ENCODE measurements around the gene FER1L5. TPM values are rescaled to one million over a fixed set of nuclear protein-coding genes. Genes with fewer than 3 reads are reported as not detected.

Gene FER1L5
- total and polyA plus RNA-seq, 2 experiments from 2014 or later, result 0.18 to 0.76 TPM

DNA sequence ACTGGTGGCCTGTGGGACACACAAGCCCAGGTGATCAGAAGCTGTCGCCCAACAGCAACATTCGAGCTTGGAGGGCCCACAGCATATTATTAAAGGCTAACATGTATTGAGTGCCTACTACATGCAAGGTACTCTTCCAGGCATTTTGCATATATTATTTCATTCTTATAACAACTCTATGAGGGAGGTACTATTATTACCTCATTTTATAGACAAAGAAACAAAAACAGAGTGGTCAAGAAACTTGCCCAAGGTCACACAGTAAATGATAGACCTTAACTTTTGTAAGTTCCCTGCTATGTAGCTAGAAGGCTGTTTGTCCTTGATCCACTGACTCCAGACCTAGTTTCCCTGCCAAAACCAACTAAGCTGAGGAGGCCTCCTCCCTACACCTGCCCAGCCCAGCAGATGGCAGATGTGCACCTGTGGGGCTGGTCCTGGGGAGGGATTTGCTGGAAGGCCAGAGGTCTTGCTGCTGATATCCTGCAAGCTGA, 40.2 kb upstream of the FER1L5 start:
- Histone ChIP-seq H3K27me3 (ENCODE audit: insufficient read depth) (no peaks in the 10 kb centered on the region), H4K20me1 (replicated peaks; ENCODE audit: insufficient read depth) (peaks cover 5% of the 10 kb centered on the region; the same call in 1 of the 2 replicates), H3K27ac (ENCODE audit: low read depth) (no peak overlapping the region), H3K36me3 (ENCODE audit: insufficient read depth) (peaks cover 50% of the 10 kb centered on the region), H3K4me2 (no peak overlapping the region), H3F3A (replicated peaks; ENCODE audit: low read depth) (no peaks in the 10 kb centered on the region), H3K9me2 (ENCODE audit: insufficient read depth) (no peaks in the 10 kb centered on the region), H3K4me3 (no peak overlapping the region), H3K4me1 (ENCODE audit: insufficient read depth) (no peaks in the 10 kb centered on the region), H3K79me2 (replicated peaks; ENCODE audit: insufficient read depth) (no peaks in the 10 kb centered on the region), H2AFZ (no peak overlapping the region)
- TF ChIP-seq ZNF114 (CRISPR knock-in tag; IDR thresholded peaks at IDR 0.05), result no peak
- TF ChIP-seq, protein P1, sequence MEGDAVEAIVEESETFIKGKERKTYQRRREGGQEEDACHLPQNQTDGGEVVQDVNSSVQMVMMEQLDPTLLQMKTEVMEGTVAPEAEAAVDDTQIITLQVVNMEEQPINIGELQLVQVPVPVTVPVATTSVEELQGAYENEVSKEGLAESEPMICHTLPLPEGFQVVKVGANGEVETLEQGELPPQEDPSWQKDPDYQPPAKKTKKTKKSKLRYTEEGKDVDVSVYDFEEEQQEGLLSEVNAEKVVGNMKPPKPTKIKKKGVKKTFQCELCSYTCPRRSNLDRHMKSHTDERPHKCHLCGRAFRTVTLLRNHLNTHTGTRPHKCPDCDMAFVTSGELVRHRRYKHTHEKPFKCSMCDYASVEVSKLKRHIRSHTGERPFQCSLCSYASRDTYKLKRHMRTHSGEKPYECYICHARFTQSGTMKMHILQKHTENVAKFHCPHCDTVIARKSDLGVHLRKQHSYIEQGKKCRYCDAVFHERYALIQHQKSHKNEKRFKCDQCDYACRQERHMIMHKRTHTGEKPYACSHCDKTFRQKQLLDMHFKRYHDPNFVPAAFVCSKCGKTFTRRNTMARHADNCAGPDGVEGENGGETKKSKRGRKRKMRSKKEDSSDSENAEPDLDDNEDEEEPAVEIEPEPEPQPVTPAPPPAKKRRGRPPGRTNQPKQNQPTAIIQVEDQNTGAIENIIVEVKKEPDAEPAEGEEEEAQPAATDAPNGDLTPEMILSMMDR (conservative IDR thresholded peaks at IDR 0.05; ENCODE audit: low read depth in 2 of 2), result peak in 1 of 2 experiments; percentile 46; a peak in 2 of 4 replicates
- TF ChIP-seq, protein P2, sequence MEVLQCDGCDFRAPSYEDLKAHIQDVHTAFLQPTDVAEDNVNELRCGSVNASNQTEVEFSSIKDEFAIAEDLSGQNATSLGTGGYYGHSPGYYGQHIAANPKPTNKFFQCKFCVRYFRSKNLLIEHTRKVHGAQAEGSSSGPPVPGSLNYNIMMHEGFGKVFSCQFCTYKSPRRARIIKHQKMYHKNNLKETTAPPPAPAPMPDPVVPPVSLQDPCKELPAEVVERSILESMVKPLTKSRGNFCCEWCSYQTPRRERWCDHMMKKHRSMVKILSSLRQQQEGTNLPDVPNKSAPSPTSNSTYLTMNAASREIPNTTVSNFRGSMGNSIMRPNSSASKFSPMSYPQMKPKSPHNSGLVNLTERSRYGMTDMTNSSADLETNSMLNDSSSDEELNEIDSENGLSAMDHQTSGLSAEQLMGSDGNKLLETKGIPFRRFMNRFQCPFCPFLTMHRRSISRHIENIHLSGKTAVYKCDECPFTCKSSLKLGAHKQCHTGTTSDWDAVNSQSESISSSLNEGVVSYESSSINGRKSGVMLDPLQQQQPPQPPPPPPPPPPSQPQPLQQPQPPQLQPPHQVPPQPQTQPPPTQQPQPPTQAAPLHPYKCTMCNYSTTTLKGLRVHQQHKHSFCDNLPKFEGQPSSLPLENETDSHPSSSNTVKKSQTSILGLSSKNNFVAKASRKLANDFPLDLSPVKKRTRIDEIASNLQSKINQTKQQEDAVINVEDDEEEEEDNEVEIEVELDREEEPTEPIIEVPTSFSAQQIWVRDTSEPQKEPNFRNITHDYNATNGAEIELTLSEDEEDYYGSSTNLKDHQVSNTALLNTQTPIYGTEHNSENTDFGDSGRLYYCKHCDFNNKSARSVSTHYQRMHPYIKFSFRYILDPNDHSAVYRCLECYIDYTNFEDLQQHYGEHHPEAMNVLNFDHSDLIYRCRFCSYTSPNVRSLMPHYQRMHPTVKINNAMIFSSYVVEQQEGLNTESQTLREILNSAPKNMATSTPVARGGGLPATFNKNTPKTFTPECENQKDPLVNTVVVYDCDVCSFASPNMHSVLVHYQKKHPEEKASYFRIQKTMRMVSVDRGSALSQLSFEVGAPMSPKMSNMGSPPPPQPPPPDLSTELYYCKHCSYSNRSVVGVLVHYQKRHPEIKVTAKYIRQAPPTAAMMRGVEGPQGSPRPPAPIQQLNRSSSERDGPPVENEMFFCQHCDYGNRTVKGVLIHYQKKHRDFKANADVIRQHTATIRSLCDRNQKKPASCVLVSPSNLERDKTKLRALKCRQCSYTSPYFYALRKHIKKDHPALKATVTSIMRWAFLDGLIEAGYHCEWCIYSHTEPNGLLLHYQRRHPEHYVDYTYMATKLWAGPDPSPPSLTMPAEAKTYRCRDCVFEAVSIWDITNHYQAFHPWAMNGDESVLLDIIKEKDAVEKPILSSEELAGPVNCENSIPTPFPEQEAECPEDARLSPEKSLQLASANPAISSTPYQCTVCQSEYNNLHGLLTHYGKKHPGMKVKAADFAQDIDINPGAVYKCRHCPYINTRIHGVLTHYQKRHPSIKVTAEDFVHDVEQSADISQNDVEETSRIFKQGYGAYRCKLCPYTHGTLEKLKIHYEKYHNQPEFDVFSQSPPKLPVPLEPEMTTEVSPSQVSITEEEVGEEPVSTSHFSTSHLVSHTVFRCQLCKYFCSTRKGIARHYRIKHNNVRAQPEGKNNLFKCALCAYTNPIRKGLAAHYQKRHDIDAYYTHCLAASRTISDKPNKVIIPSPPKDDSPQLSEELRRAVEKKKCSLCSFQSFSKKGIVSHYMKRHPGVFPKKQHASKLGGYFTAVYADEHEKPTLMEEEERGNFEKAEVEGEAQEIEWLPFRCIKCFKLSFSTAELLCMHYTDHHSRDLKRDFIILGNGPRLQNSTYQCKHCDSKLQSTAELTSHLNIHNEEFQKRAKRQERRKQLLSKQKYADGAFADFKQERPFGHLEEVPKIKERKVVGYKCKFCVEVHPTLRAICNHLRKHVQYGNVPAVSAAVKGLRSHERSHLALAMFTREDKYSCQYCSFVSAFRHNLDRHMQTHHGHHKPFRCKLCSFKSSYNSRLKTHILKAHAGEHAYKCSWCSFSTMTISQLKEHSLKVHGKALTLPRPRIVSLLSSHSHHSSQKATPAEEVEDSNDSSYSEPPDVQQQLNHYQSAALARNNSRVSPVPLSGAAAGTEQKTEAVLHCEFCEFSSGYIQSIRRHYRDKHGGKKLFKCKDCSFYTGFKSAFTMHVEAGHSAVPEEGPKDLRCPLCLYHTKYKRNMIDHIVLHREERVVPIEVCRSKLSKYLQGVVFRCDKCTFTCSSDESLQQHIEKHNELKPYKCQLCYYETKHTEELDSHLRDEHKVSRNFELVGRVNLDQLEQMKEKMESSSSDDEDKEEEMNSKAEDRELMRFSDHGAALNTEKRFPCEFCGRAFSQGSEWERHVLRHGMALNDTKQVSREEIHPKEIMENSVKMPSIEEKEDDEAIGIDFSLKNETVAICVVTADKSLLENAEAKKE (CRISPR knock-in tag; IDR thresholded peaks at IDR 0.05), result no peak
- TF ChIP-seq EZH2phosphoT487 (IDR thresholded peaks at IDR 0.05; ENCODE audit: unreplicated experiment), result no peak
- TF ChIP-seq POLR2AphosphoS5 (IDR thresholded peaks at IDR 0.05; ENCODE audit: low read depth), result no peak
- TF ChIP-seq JUNB (IDR thresholded peaks at IDR 0.05; ENCODE audit: unreplicated experiment), result no peak
- TF ChIP-seq STAT1 (IDR thresholded peaks at IDR 0.05; ENCODE audit: unreplicated experiment), result no peak
- Mint-ChIP-seq H3K9me3 (no peaks in the 10 kb centered on the region), H3K27ac (no peak overlapping the region), H3K4me1 (no peaks in the 10 kb centered on the region), H3K27me3 (ENCODE audit: insufficient read depth, low read depth, poor library complexity) (no peaks in the 10 kb centered on the region), H3K4me3 (no peak overlapping the region), H3K36me3 (ENCODE audit: low read depth) (peaks cover 77% of the 10 kb centered on the region)
- ATAC-seq, result no peak; the same call in 2 of the 3 replicates
- DNase-seq (ENCODE audit: low spot score), result no peak
